Measurements from ENCODE around the gene TMEM229B. TPM values are rescaled to one million over a fixed set of nuclear protein-coding genes. Genes with fewer than 3 reads are reported as not detected.
A peak's percentile ranks its signal among the peaks of the same experiment; 100 is the strongest.

TMEM229B gene
- total and polyA plus RNA-seq, 4 donors: 0.40 to 2.0 (median 1.6) TPM

- H3K36me3 ChIP-seq (ENCODE audit: control insufficient read depth in 4 of 4, insufficient read depth in 3 of 4, low read depth in 1 of 4, low read length in 3 of 4): no peaks in the 10 kb centered on the region
- no peak overlapping the region for H3K27ac ChIP-seq (ENCODE audit: low read depth in 1 of 2, low read length in 2 of 2)
- H3K4me3 ChIP-seq (ENCODE audit: low read depth in 1 of 3, low read length in 3 of 3): no peak overlapping the region
- TF ChIP-seq NR2F2 (IDR thresholded peaks at IDR 0.05) (no peak), CTCF (IDR thresholded peaks at IDR 0.05; ENCODE audit: low read depth, low read length, missing input control) (peak; percentile 41), HNF4G (IDR thresholded peaks at IDR 0.05) (no peak), RAD21 (IDR thresholded peaks at IDR 0.05) (peak; percentile 74 to 80), ATF3 (IDR thresholded peaks at IDR 0.05) (no peak), HNF4A (conservative IDR thresholded peaks at IDR 0.05) (no peak)
- H3K9ac ChIP-seq (ENCODE audit: low read depth in 1 of 2, low read length in 2 of 2): no peak overlapping the region
- WGBS: 80% methylated on average over 8 of the region's 8 CpGs
- no peak for DNase-seq (ENCODE audit: low spot score)
- no peaks in the 10 kb centered on the region for H3K27me3 ChIP-seq (ENCODE audit: control insufficient read depth in 4 of 4, insufficient read depth in 4 of 4, low read length in 3 of 4)
- peaks cover 0 to 4% (median 0%) of the 10 kb centered on the region in 4 donors for H3K4me1 ChIP-seq (ENCODE audit: control insufficient read depth in 4 of 4, insufficient read depth in 4 of 4, low read length in 3 of 4)
- no peaks in the 10 kb centered on the region for H3K9me3 ChIP-seq (ENCODE audit: control insufficient read depth in 4 of 4, low read length in 3 of 4)
Observed at GRCh38 chr14:67526676-67527459, 38.3 kb upstream of the TMEM229B start.

- no peaks in the 10 kb centered on the region for H3K36me3 ChIP-seq (ENCODE audit: control insufficient read depth in 4 of 4, insufficient read depth in 3 of 4, low read depth in 1 of 4, low read length in 3 of 4)
- TF ChIP-seq NR2F2 (IDR thresholded peaks at IDR 0.05) (no peak), SP1 (IDR thresholded peaks at IDR 0.05) (no peak), ZBTB33 (IDR thresholded peaks at IDR 0.05) (no peak), MAX (IDR thresholded peaks at IDR 0.05) (no peak)
- 69% methylated on average over 6 of the region's 6 CpGs for WGBS
- no peak overlapping the region for H3K27ac ChIP-seq (ENCODE audit: low read depth in 1 of 2, low read length in 2 of 2)
- no peaks in the 10 kb centered on the region for H3K9me3 ChIP-seq (ENCODE audit: control insufficient read depth in 4 of 4, low read length in 3 of 4)
- H3K9ac ChIP-seq (ENCODE audit: low read depth in 1 of 2, low read length in 2 of 2): no peak overlapping the region
- H3K4me1 ChIP-seq (ENCODE audit: control insufficient read depth in 4 of 4, insufficient read depth in 4 of 4, low read length in 3 of 4): peaks cover 0 to 4% (median 0%) of the 10 kb centered on the region in 4 donors
- no peaks in the 10 kb centered on the region for H3K27me3 ChIP-seq (ENCODE audit: control insufficient read depth in 4 of 4, insufficient read depth in 4 of 4, low read length in 3 of 4)
- no peak overlapping the region for H3K4me3 ChIP-seq (ENCODE audit: low read depth in 1 of 3, low read length in 3 of 3)
- DNase-seq (ENCODE audit: low spot score): no peak
Observed at GRCh38 chr14:67526181-67526580, 37.7 kb upstream of the TMEM229B start.

- DNase-seq (ENCODE audit: low spot score): no peak
- H3K27me3 ChIP-seq (ENCODE audit: control insufficient read depth in 4 of 4, insufficient read depth in 4 of 4, low read length in 3 of 4): no peaks in the 10 kb centered on the region
- no peak overlapping the region for H3K9ac ChIP-seq (ENCODE audit: low read depth in 1 of 2, low read length in 2 of 2)
- no peaks in the 10 kb centered on the region for H3K36me3 ChIP-seq (ENCODE audit: control insufficient read depth in 4 of 4, insufficient read depth in 3 of 4, low read depth in 1 of 4, low read length in 3 of 4)
- no peak overlapping the region for H3K4me3 ChIP-seq (ENCODE audit: low read depth in 1 of 3, low read length in 3 of 3)
- no peaks in the 10 kb centered on the region for H3K9me3 ChIP-seq (ENCODE audit: control insufficient read depth in 4 of 4, low read length in 3 of 4)
- 78% methylated on average over 4 of the region's 4 CpGs for WGBS
- no peak overlapping the region for H3K27ac ChIP-seq (ENCODE audit: low read depth in 1 of 2, low read length in 2 of 2)
- H3K4me1 ChIP-seq (ENCODE audit: control insufficient read depth in 4 of 4, insufficient read depth in 4 of 4, low read length in 3 of 4): peaks cover 0 to 4% (median 0%) of the 10 kb centered on the region in 4 donors
- TF ChIP-seq TAF1 (conservative IDR thresholded peaks at IDR 0.05) (no peak), ZBTB33 (IDR thresholded peaks at IDR 0.05) (no peak), HNF4G (IDR thresholded peaks at IDR 0.05) (no peak), JUND (IDR thresholded peaks at IDR 0.05) (no peak), FOXA1 (IDR thresholded peaks at IDR 0.05) (no peak), YY1 (IDR thresholded peaks at IDR 0.05) (no peak), MAX (IDR thresholded peaks at IDR 0.05) (no peak), ATF3 (IDR thresholded peaks at IDR 0.05) (no peak), HNF4A (conservative IDR thresholded peaks at IDR 0.05) (no peak), RAD21 (IDR thresholded peaks at IDR 0.05) (no peak), RXRA (IDR thresholded peaks at IDR 0.05) (no peak), FOXA2 (IDR thresholded peaks at IDR 0.05) (no peak), REST (IDR thresholded peaks at IDR 0.05) (no peak)
Observed at GRCh38 chr14:67525389-67525788, 36.9 kb upstream of the TMEM229B start.

Data from liver (tissue), 9 donors.